PC-3 (cell line): ENCODE measurements around the gene TRIM42.

ENCODE experiments used
- EZH2 ChIP-seq: fragments of 300-600 bp; sonication (generic); IDR thresholded peaks from one replicate; pipeline ENCODE4 v1.6.1; 2017; ENCODE audit warnings: antibody characterized with exemption, mild to moderate bottlenecking, low read length; ENCODE audit not compliant: unreplicated experiment
- TF ChIP-seq, protein P1 (sequence below): fragments of 300-600 bp; sonication (generic); conservative IDR thresholded peaks from 2 replicates; pipeline ENCODE4 v1.5.1; 2017; ENCODE audit warnings: antibody characterized with exemption, low read depth, mild to moderate bottlenecking, low read length

DNA sequence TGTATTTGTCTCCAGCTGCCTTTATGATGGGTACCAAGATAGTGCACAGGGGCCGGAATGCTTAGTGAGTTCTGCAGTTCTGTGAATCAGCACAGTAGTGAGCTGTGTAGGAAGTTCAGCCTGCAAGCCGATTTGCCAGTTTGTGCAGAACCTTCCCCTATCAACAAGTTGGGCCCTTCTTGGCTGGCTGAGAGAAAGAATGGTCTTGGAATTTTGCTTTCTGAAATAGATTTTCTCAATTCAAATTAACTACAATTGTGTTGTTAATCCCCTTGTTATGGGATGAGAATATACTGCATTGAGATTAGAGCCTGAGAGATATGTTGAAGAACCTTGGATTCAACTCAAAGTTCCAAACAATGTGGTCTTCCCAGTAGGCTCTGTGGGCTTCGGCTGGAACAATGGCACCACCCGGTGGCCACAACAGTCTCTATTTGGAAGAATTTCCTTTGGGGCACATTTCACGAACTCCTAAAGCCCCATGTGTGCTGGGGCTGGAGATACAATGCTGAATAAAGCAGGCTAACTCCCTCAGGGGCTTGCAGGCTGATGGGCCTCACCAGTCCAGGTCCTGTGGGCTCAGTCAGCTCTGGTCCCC, 59.1 kb downstream of the TRIM42 start:
- TF ChIP-seq, protein P1, sequence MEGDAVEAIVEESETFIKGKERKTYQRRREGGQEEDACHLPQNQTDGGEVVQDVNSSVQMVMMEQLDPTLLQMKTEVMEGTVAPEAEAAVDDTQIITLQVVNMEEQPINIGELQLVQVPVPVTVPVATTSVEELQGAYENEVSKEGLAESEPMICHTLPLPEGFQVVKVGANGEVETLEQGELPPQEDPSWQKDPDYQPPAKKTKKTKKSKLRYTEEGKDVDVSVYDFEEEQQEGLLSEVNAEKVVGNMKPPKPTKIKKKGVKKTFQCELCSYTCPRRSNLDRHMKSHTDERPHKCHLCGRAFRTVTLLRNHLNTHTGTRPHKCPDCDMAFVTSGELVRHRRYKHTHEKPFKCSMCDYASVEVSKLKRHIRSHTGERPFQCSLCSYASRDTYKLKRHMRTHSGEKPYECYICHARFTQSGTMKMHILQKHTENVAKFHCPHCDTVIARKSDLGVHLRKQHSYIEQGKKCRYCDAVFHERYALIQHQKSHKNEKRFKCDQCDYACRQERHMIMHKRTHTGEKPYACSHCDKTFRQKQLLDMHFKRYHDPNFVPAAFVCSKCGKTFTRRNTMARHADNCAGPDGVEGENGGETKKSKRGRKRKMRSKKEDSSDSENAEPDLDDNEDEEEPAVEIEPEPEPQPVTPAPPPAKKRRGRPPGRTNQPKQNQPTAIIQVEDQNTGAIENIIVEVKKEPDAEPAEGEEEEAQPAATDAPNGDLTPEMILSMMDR = peak; percentile 56
- no peak for TF ChIP-seq EZH2
